Thoracic aorta (tissue), 2 donors: Measurements from ENCODE around the gene DCC. TPM values are rescaled to one million over a fixed set of nuclear protein-coding genes. Genes with fewer than 3 reads are reported as not detected.

Experiments used
- ATAC-seq: fragments of 150-250 bp; one replicate; pipeline ENCODE4 v1.8.0; 2017; ENCODE audit warnings: low read depth; ENCODE audit not compliant: insufficient number of reproducible peaks, low FRiP score
- DNase-seq: peaks from one replicate; pipeline ENCODE4 v3.0.0-alpha.2; 2020; ENCODE audit warnings: low spot score
- H3K27ac ChIP-seq, 2 donors: fragments of 200-600 bp; sonication (generic); 1 replicate in 1 of 2; 2 replicates in 1 of 2; pipeline ENCODE4 v1.5.1; 2016; ENCODE audit warnings: mild to moderate bottlenecking in 2 of 2, moderate library complexity in 2 of 2
- H3K27me3 ChIP-seq: fragments of 200-600 bp; sonication (generic); replicated peaks from 2 replicates; pipeline ENCODE4 v1.6.0; 2016; ENCODE audit warnings: mild to moderate bottlenecking; ENCODE audit not compliant: insufficient read depth
- H3K36me3 ChIP-seq: fragments of 200-600 bp; sonication (generic); one replicate; pipeline ENCODE4 v1.5.1; 2016
- H3K4me1 ChIP-seq, 2 donors: fragments of 200-600 bp; sonication (generic); 1 replicate in 1 of 2; 2 replicates in 1 of 2; pipeline versions ENCODE4 v1.5.1 to v1.6.0; 2016; ENCODE audit warnings: low read depth in 2 of 2, mild to moderate bottlenecking in 1 of 2; ENCODE audit not compliant: control insufficient read depth in 1 of 2
- H3K4me3 ChIP-seq: fragments of 200-600 bp; sonication (generic); 2 replicates; pipeline ENCODE4 v1.5.1; 2016; ENCODE audit warnings: mild to moderate bottlenecking
- H3K9me3 ChIP-seq: fragments of 200-600 bp; sonication (generic); 2 replicates; pipeline ENCODE4 v1.5.1; 2016
- total RNA-seq, 2 donors: library from RNA; depleted of rRNA; stranded (reverse); fragments of >200 nt; gene quantifications; one replicate each; pipeline versions ENCODE4 v1.1.0 to v1.2.3, GENCODE V29; 2016
- TF ChIP-seq, protein P1 (sequence below): fragments of 200-600 bp; sonication (generic); IDR thresholded peaks from one replicate; pipeline ENCODE4 v1.5.1; 2019; ENCODE audit warnings: antibody characterized with exemption

The DCC gene
- total RNA-seq, 2 donors from 2014 or later, result not detected

DNA sequence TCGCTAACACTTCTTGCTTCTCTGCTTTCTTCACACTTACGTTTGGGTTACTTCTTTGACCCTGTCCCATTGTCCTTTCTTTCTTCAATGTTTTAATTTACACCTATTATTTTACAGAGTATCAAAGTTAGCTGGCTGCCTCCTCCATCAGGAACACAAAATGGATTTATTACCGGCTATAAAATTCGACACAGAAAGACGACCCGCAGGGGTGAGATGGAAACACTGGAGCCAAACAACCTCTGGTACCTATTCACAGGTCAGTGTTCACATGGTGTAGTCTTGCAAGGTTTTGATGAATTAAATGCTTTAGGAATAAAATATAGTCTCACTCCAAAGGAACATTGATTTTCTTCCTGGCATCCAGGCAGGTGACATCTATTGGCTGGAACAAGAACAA lies 965.5 kb downstream of the DCC start:
- DNase-seq, result no peak
- Histone ChIP-seq H3K9me3 (no peaks in the 10 kb centered on the region), H3K4me3 (no peak overlapping the region), H3K36me3 (no peaks in the 10 kb centered on the region), H3K27me3 (no peaks in the 10 kb centered on the region), H3K4me1 (no peaks in the 10 kb centered on the region), H3K27ac (no peak overlapping the region)
- no peak for ATAC-seq
- TF ChIP-seq, protein P1, sequence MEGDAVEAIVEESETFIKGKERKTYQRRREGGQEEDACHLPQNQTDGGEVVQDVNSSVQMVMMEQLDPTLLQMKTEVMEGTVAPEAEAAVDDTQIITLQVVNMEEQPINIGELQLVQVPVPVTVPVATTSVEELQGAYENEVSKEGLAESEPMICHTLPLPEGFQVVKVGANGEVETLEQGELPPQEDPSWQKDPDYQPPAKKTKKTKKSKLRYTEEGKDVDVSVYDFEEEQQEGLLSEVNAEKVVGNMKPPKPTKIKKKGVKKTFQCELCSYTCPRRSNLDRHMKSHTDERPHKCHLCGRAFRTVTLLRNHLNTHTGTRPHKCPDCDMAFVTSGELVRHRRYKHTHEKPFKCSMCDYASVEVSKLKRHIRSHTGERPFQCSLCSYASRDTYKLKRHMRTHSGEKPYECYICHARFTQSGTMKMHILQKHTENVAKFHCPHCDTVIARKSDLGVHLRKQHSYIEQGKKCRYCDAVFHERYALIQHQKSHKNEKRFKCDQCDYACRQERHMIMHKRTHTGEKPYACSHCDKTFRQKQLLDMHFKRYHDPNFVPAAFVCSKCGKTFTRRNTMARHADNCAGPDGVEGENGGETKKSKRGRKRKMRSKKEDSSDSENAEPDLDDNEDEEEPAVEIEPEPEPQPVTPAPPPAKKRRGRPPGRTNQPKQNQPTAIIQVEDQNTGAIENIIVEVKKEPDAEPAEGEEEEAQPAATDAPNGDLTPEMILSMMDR, result no peak

DNA sequence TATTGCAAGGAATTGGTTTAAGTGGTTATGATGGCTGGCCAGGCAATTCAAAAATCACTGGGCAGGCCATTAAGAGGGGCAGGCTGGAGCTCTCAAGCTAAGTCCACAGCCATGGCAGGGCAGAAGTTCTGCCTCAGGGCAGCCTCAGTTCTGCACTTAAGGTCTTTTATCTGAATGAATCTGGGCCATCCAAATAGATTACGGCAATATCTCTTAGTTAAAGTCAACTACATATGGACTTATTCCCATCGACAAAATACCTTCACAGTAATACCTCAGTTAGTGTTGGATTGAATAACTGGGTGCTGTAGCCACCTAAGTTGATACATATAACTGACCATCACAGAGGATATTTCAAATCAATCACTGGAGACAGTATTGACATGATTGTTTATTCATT lies 979.6 kb downstream of the DCC start:
- ATAC-seq, result no peak
- Histone ChIP-seq H3K27ac (no peak overlapping the region), H3K27me3 (no peaks in the 10 kb centered on the region), H3K36me3 (no peaks in the 10 kb centered on the region), H3K4me3 (no peak overlapping the region), H3K4me1 (no peaks in the 10 kb centered on the region), H3K9me3 (no peaks in the 10 kb centered on the region)
- no peak for DNase-seq
- TF ChIP-seq, protein P1, result no peak

DNA sequence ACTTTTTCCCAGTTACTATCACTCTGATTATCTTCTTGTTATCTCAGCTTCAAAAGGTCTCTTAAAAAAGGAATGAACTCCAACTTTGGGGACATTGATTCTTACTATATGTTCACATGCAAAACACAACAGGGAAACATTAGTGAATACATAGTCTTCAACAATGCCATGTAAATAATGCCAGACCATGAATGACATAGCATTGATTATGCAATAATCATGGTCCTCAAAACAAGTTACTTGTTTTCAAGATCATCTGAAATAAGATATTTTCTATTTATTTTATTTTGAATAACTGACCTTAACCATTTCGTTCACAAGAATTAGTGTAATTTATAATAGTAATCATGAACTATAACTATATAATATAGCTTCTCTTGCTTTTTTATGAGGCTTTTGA lies 982.2 kb downstream of the DCC start:
- Histone ChIP-seq H3K9me3 (no peaks in the 10 kb centered on the region), H3K4me1 (no peaks in the 10 kb centered on the region), H3K4me3 (no peak overlapping the region), H3K36me3 (no peaks in the 10 kb centered on the region), H3K27me3 (no peaks in the 10 kb centered on the region), H3K27ac (no peak overlapping the region)
- ATAC-seq (no peak), DNase-seq (no peak)
- TF ChIP-seq, protein P1, result no peak

- H3K4me1 ChIP-seq, result no peaks in the 10 kb centered on the region
- no peak for ATAC-seq
- no peaks in the 10 kb centered on the region for H3K36me3 ChIP-seq
- H3K27ac ChIP-seq, result no peak overlapping the region
- no peak overlapping the region for H3K4me3 ChIP-seq
- no peaks in the 10 kb centered on the region for H3K27me3 ChIP-seq
- TF ChIP-seq, protein P1, result no peak
- no peaks in the 10 kb centered on the region for H3K9me3 ChIP-seq
- DNase-seq, result no peak
Measured at GRCh38 chr18:53324353-53324752, 984.4 kb downstream of the DCC start.

DNA sequence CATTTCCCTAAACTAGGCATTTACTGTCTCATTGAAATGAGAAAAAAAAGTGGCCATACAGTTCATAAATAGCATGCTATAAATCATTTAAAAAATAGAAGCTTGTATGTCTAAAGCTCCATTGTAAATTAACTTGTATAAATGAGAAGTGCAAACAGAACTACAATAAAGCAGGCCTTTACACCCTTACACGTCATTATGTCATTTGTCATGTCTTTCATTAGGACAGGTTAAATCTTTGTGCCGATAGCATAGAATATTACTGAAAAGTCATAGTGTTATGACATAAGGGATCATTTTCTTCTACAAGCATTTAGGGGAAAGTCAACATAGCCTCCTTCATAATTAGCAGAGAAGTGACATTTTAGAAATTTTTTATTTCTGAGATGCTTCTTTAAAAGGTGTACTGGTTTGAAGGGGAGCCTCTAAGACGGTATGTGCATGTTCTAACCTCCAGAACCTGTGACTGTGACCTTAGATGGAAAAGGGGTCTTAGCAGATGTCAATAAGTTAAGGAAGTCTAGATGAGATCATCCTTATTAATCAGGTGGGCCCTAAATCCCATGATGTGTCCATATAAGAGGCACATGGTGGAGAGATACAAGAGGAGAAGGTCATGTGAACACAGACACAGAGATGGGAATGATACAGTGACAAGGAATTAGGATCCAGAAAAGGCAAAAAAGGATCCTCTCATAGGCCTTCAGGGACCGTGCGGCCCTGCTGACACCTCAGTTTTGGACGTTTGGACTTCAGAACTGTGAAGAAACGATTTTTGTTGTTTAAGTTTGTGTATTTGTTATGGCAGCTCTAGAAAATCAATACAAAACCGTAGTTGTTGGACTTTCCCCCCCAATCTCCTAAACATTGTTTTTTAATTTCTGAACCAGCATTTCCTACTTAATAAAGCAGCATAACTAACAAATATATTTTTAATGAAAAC lies 1020.8 kb downstream of the DCC start:
- Histone ChIP-seq H3K36me3 (no peaks in the 10 kb centered on the region), H3K4me1 (no peaks in the 10 kb centered on the region), H3K27ac (no peak overlapping the region), H3K4me3 (no peak overlapping the region), H3K9me3 (no peaks in the 10 kb centered on the region), H3K27me3 (no peaks in the 10 kb centered on the region)
- TF ChIP-seq, protein P1, result no peak
- DNase-seq (no peak), ATAC-seq (no peak)
